HG02678 (cell line): Measurements from ENCODE around the gene DPEP2.
"Not testable (repeated sequence)": the region's sequence is repeated elsewhere in the genome, so short reads cannot be mapped to it uniquely, and the experiment has no call there.

Source experiments
- ATAC-seq: cut with Tn5 transposase; IDR thresholded peaks from one replicate; pipeline ENCODE4 v1.9.1; 2021; ENCODE audit warnings: mild to moderate bottlenecking, moderate library complexity; ENCODE audit not compliant: unreplicated experiment

DPEP2 gene

GRCh38 chr16:68005786-68006286 lies 6.6 kb upstream of the DPEP2 start:
- no peak for ATAC-seq

GRCh38 chr16:68005211-68005610 lies 5.9 kb upstream of the DPEP2 start:
- no peak for ATAC-seq

GRCh38 chr16:68003031-68003430 lies 3.7 kb upstream of the DPEP2 start:
- ATAC-seq, result no peak

GRCh38 chr16:68000450-68000849 lies 1.2 kb upstream of the DPEP2 start:
- ATAC-seq, result no peak

- no peak for ATAC-seq
Observed at GRCh38 chr16:67999985-68000384, 701 bp upstream of the DPEP2 start.

GRCh38 chr16:67998231-67998778 lies 979 bp downstream of the DPEP2 start:
- ATAC-seq, result not testable (repeated sequence)

- ATAC-seq, result no peak
Observed at GRCh38 chr16:67996666-67997065, 2.6 kb downstream of the DPEP2 start.

- ATAC-seq, result no peak
Observed at GRCh38 chr16:67995423-67995822, 3.9 kb downstream of the DPEP2 start.

- not testable (repeated sequence) for ATAC-seq
Observed at GRCh38 chr16:67994040-67994408, 5.3 kb downstream of the DPEP2 start.

GRCh38 chr16:67993207-67994039 lies 5.9 kb downstream of the DPEP2 start:
- peak; percentile 73 for ATAC-seq

- no peak for ATAC-seq
Observed at GRCh38 chr16:67992661-67993206, 6.5 kb downstream of the DPEP2 start.

GRCh38 chr16:67990018-67990386 lies 9.3 kb downstream of the DPEP2 start:
- no peak for ATAC-seq

- no peak for ATAC-seq
Observed at GRCh38 chr16:67989322-67990017, 9.8 kb downstream of the DPEP2 start.

GRCh38 chr16:67988675-67989074 lies 10.6 kb downstream of the DPEP2 start:
- ATAC-seq, result no peak

- no peak for ATAC-seq
Observed at GRCh38 chr16:67987460-67988160, 11.7 kb downstream of the DPEP2 start.

GRCh38 chr16:67986949-67987348 lies 12.3 kb downstream of the DPEP2 start:
- no peak for ATAC-seq

GRCh38 chr16:67982011-67982696 lies 17.1 kb downstream of the DPEP2 start:
- no peak for ATAC-seq

- no peak for ATAC-seq
Observed at GRCh38 chr16:67979955-67980678, 19.2 kb downstream of the DPEP2 start, which contains the start of gene DPEP3. TSS of gene DPEP3 (minus strand) at chr16:67980499. CDS start at chr16:67980380, 119 bp downstream.

- ATAC-seq, result no peak
Observed at GRCh38 chr16:67977469-67978227, 21.6 kb downstream of the DPEP2 start.
